H9 (cell line): ENCODE results near the gene NXNL2. TPM values are rescaled to one million over a fixed set of nuclear protein-coding genes. Genes with fewer than 3 reads are reported as not detected.

ENCODE experiments used
- DNase-seq: peaks from one replicate; pipeline ENCODE4 v3.0.0-alpha.2; 2017
- H2AFZ ChIP-seq: one replicate; pipeline ENCODE4 v1.6.1; 2013; ENCODE audit warnings: mild to moderate bottlenecking, low read length, control low read depth, moderate library complexity
- H2AK5ac ChIP-seq: 2 replicates; pipeline ENCODE4 v1.6.1; 2013; ENCODE audit warnings: low read length, control low read depth, mixed read lengths; ENCODE audit not compliant: insufficient read length
- H2BK120ac ChIP-seq: one replicate; pipeline ENCODE4 v1.6.1; 2013; ENCODE audit warnings: low read depth, mild to moderate bottlenecking, low read length, control low read depth, inconsistent platforms; ENCODE audit not compliant: poor library complexity, severe bottlenecking
- H2BK12ac ChIP-seq: 2 replicates; pipeline ENCODE4 v1.6.1; 2013; ENCODE audit warnings: low read length, control low read depth, mixed read lengths, low read depth; ENCODE audit not compliant: insufficient read length
- H2BK15ac ChIP-seq: 2 replicates; pipeline ENCODE4 v1.6.1; 2013; ENCODE audit warnings: low read depth, low read length, control low read depth
- H2BK20ac ChIP-seq: one replicate; pipeline ENCODE4 v1.6.1; 2013; ENCODE audit warnings: low read depth, mild to moderate bottlenecking, low read length, control low read depth, inconsistent platforms; ENCODE audit not compliant: poor library complexity, severe bottlenecking
- H2BK5ac ChIP-seq: 2 replicates; pipeline ENCODE4 v1.6.1; 2013; ENCODE audit warnings: low read length, control low read depth, mixed read lengths; ENCODE audit not compliant: insufficient read length
- H3K14ac ChIP-seq: 2 replicates; pipeline ENCODE4 v1.6.1; 2013; ENCODE audit warnings: low read length, control low read depth; ENCODE audit not compliant: insufficient read depth
- H3K18ac ChIP-seq: 2 replicates; pipeline ENCODE4 v1.6.1; 2013; ENCODE audit warnings: low read depth, mild to moderate bottlenecking, mixed read lengths, low read length, control low read depth; ENCODE audit not compliant: insufficient read length
- H3K23ac ChIP-seq: 2 replicates; pipeline ENCODE4 v1.6.1; 2013; ENCODE audit warnings: low read length, control low read depth, mixed read lengths, low read depth; ENCODE audit not compliant: insufficient read length
- H3K23me2 ChIP-seq: 2 replicates; pipeline ENCODE4 v1.6.1; 2013; ENCODE audit warnings: low read depth, mild to moderate bottlenecking, mixed read lengths, low read length, control low read depth; ENCODE audit not compliant: insufficient read length, poor library complexity, severe bottlenecking
- H3K27ac ChIP-seq: 2 replicates; pipeline ENCODE4 v1.5.1; 2013; ENCODE audit warnings: low read length, control low read depth, mixed read lengths, low read depth; ENCODE audit not compliant: insufficient read length
- H3K27me3 ChIP-seq: 2 replicates; pipeline ENCODE4 v1.6.1; 2013; ENCODE audit warnings: low read length, control low read depth, inconsistent platforms; ENCODE audit not compliant: insufficient read depth
- H3K4ac ChIP-seq: 2 replicates; pipeline ENCODE4 v1.6.1; 2013; ENCODE audit warnings: low read depth, mild to moderate bottlenecking, control low read depth, inconsistent platforms, low read length, moderate library complexity
- H3K4me1 ChIP-seq: 2 replicates; pipeline ENCODE4 v1.6.1; 2013; ENCODE audit warnings: low read length, control low read depth, inconsistent platforms; ENCODE audit not compliant: insufficient read depth
- H3K4me2 ChIP-seq: 2 replicates; pipeline ENCODE4 v1.6.1; 2013; ENCODE audit warnings: low read length, control low read depth, mixed read lengths; ENCODE audit not compliant: insufficient read length, insufficient read depth
- H3K56ac ChIP-seq: 2 replicates; pipeline ENCODE4 v1.6.1; 2013; ENCODE audit warnings: low read depth, mild to moderate bottlenecking, mixed read lengths, low read length, control low read depth; ENCODE audit not compliant: insufficient read length
- H3K79me1 ChIP-seq: 2 replicates; pipeline ENCODE4 v1.6.1; 2013; ENCODE audit warnings: low read depth, mild to moderate bottlenecking, moderate library complexity, low read length, control low read depth, inconsistent platforms; ENCODE audit not compliant: insufficient read depth, poor library complexity, severe bottlenecking
- H3K79me2 ChIP-seq: 2 replicates; pipeline ENCODE4 v1.6.1; 2013; ENCODE audit warnings: low read length, control low read depth, inconsistent platforms; ENCODE audit not compliant: insufficient read depth
- H3K9ac ChIP-seq: 2 replicates; pipeline ENCODE4 v1.6.1; 2013; ENCODE audit warnings: low read length, control low read depth, mixed read lengths; ENCODE audit not compliant: insufficient read length; ENCODE audit errors: extremely low read depth
- H3K9me3 ChIP-seq: one replicate; pipeline ENCODE4 v1.6.1; 2013; ENCODE audit warnings: low read depth, low read length, inconsistent platforms; ENCODE audit not compliant: control insufficient read depth
- H3T11ph ChIP-seq: one replicate; pipeline ENCODE4 v1.6.1; 2013; ENCODE audit warnings: mild to moderate bottlenecking, low read length, control low read depth, inconsistent platforms
- H4K20me1 ChIP-seq: one replicate; pipeline ENCODE4 v1.6.1; 2013; ENCODE audit not compliant: control insufficient read depth, insufficient read length, insufficient read depth
- H4K5ac ChIP-seq: 2 replicates; pipeline ENCODE4 v1.6.1; 2013; ENCODE audit warnings: low read depth, mild to moderate bottlenecking, mixed read lengths, low read length, control low read depth; ENCODE audit not compliant: insufficient read length
- H4K8ac ChIP-seq: replicated peaks from 2 replicates; pipeline ENCODE4 v1.6.1; 2013; ENCODE audit warnings: low read length, control low read depth, mixed read lengths, low read depth; ENCODE audit not compliant: insufficient read length
- H4K91ac ChIP-seq: 2 replicates; pipeline ENCODE4 v1.6.1; 2013; ENCODE audit warnings: low read depth, mild to moderate bottlenecking, moderate library complexity, mixed read lengths, low read length, control low read depth; ENCODE audit not compliant: insufficient read length
- H3K27ac Mint-ChIP-seq, 3 experiments: 2 replicates in 2 of 3; 3 replicates in 1 of 3; pipeline ENCODE4 v1.8.0; 2020 to 2021; ENCODE audit warnings: mixed read lengths in 3 of 3, mild to moderate bottlenecking in 1 of 3, moderate library complexity in 1 of 3
- H3K27me3 Mint-ChIP-seq: 2 replicates; pipeline ENCODE4 v1.8.0; 2021; ENCODE audit warnings: low read depth, mild to moderate bottlenecking, moderate library complexity, mixed read lengths
- H3K36me3 Mint-ChIP-seq, 3 experiments: 2 replicates in 2 of 3; 3 replicates in 1 of 3; pipeline ENCODE4 v1.8.0; 2020 to 2021; ENCODE audit warnings: low read depth in 3 of 3, mixed read lengths in 3 of 3; ENCODE audit not compliant: insufficient read depth in 1 of 3
- H3K4me1 Mint-ChIP-seq, 2 experiments: 2 replicates each; pipeline ENCODE4 v1.8.0; 2020; ENCODE audit warnings: mixed read lengths in 2 of 2
- H3K4me3 Mint-ChIP-seq, 2 experiments: 2 replicates in 1 of 2; 3 replicates in 1 of 2; pipeline ENCODE4 v1.8.0; 2020 to 2021; ENCODE audit warnings: mild to moderate bottlenecking in 2 of 2, mixed read lengths in 2 of 2, moderate library complexity in 1 of 2
- H3K9me3 Mint-ChIP-seq, 2 experiments: 2 replicates in 1 of 2; 3 replicates in 1 of 2; pipeline ENCODE4 v1.8.0; 2020; ENCODE audit warnings: mild to moderate bottlenecking in 2 of 2, mixed read lengths in 2 of 2, moderate library complexity in 1 of 2
- CTCF ChIP-seq: fragments of 200-600 bp; sonication (generic); conservative IDR thresholded peaks from 3 replicates; pipeline ENCODE4 v1.8.0; 2021; ENCODE audit warnings: antibody characterized with exemption, mild to moderate bottlenecking
- WGBS: extraction: QIAGEN DNeasy Blood & Tissue Kit; methylation state at CpG from one replicate; pipeline ENCODE4 v1.1.7; 2013; ENCODE audit warnings: missing lambda C conversion rate, low lambda C conversion rate, mixed read lengths; ENCODE audit not compliant: insufficient read length; ENCODE audit errors: extremely low coverage; 5-methylcytosine and 5-hydroxymethylcytosine counted together
- total RNA-seq: library from RNA; stranded (reverse); gene quantifications from 2 replicates; pipeline ENCODE4 v1.2.1, GENCODE V29; 2021

The NXNL2 gene
- total RNA-seq, 1 experiment from 2014 or later: 0.57 TPM

GRCh38 chr9:88527618-88528017 lies 7.4 kb upstream of the NXNL2 start:
- no peak overlapping the region for H3K23ac ChIP-seq
- H3K4me3 Mint-ChIP-seq: no peak overlapping the region
- no peak overlapping the region for H4K8ac ChIP-seq
- no peak overlapping the region for H4K91ac ChIP-seq
- H3K4me1 ChIP-seq: peaks cover 8% of the 10 kb centered on the region; the same call in 1 of the 2 replicates
- no peak overlapping the region for H3K27ac ChIP-seq
- H3K23me2 ChIP-seq: peaks cover 4% of the 10 kb centered on the region
- H3K36me3 Mint-ChIP-seq: no peaks in the 10 kb centered on the region; a peak in 1 of 7 replicates
- no peak overlapping the region for H3K27ac Mint-ChIP-seq
- no peaks in the 10 kb centered on the region for H4K20me1 ChIP-seq
- H2AFZ ChIP-seq: no peak overlapping the region
- WGBS: no CpG with 5 or more reads among the region's 7 CpGs
- H3K27me3 Mint-ChIP-seq: peaks cover 3% of the 10 kb centered on the region
- no peaks in the 10 kb centered on the region for H3K9me3 ChIP-seq
- H3K79me1 ChIP-seq: no peaks in the 10 kb centered on the region
- no peak overlapping the region for H2BK120ac ChIP-seq
- no peak overlapping the region for H3T11ph ChIP-seq
- peaks cover 30% of the 10 kb centered on the region in 2 experiments for H3K4me1 Mint-ChIP-seq
- no peaks in the 10 kb centered on the region for H3K79me2 ChIP-seq
- no peak overlapping the region for H2AK5ac ChIP-seq
- no peak overlapping the region for H3K56ac ChIP-seq
- no peak overlapping the region for H2BK15ac ChIP-seq
- H3K4me2 ChIP-seq: no peak overlapping the region
- DNase-seq: no peak
- no peak overlapping the region for H3K18ac ChIP-seq
- H2BK5ac ChIP-seq: no peak overlapping the region
- no peaks in the 10 kb centered on the region for H3K9me3 Mint-ChIP-seq
- no peak overlapping the region for H4K5ac ChIP-seq
- H3K4ac ChIP-seq: no peak overlapping the region
- H2BK20ac ChIP-seq: no peak overlapping the region
- no peaks in the 10 kb centered on the region for H3K27me3 ChIP-seq
- H3K14ac ChIP-seq: no peak overlapping the region
- no peak for TF ChIP-seq CTCF
- no peak overlapping the region for H3K9ac ChIP-seq
- no peak overlapping the region for H2BK12ac ChIP-seq
